Upper lobe of right lung (tissue), 1 donor: ENCODE data around the gene FREY1. TPM values are rescaled to one million over a fixed set of nuclear protein-coding genes. Genes with fewer than 3 reads are reported as not detected.

Experiments
- ATAC-seq: fragments of 200-7000 bp; cut with Tn5 transposase; one replicate; pipeline ENCODE4 v1.9.1; 2020; ENCODE audit warnings: mild to moderate bottlenecking, moderate library complexity
- DNase-seq: peaks from one replicate; pipeline ENCODE4 v3.0.0-alpha.2; 2020
- H3K27ac ChIP-seq: fragments of 200-600 bp; one replicate; pipeline ENCODE4 v1.8.0; 2022
- H3K27me3 ChIP-seq: fragments of 200-600 bp; one replicate; pipeline ENCODE4 v1.8.0; 2022; ENCODE audit warnings: mild to moderate bottlenecking
- H3K36me3 ChIP-seq: fragments of 200-600 bp; one replicate; pipeline ENCODE4 v1.8.0; 2022
- H3K4me1 ChIP-seq: fragments of 200-600 bp; one replicate; pipeline ENCODE4 v1.8.0; 2022
- H3K4me3 ChIP-seq: fragments of 200-600 bp; one replicate; pipeline ENCODE4 v1.8.0; 2022; ENCODE audit warnings: mild to moderate bottlenecking
- H3K9me3 ChIP-seq: fragments of 200-600 bp; one replicate; pipeline ENCODE4 v1.8.0; 2022
- CTCF ChIP-seq: fragments of 200-600 bp; IDR thresholded peaks from one replicate; pipeline ENCODE4 v1.8.0; 2022; ENCODE audit warnings: antibody characterized with exemption
- intact Hi-C: fragments of 100-400 bp; cut with DNase I; formaldehyde crosslinking; loops from one replicate; pipeline ENCODE4 v1.11.0; 2022
- total RNA-seq: library from RNA; stranded (reverse); fragmentation: NEBNext Ultra II Directional; extraction: Animal tissue kit (Norgen Biotek cat#: 25700); gene quantifications from one replicate; pipeline ENCODE4 v1.2.1, GENCODE V29; 2021
- donor health status: DM: no; HTN: yes; CAD: no; lungs with severe emphysema.

FREY1 gene
- total RNA-seq, 1 donor from 2014 or later = 0.75 TPM

DNA sequence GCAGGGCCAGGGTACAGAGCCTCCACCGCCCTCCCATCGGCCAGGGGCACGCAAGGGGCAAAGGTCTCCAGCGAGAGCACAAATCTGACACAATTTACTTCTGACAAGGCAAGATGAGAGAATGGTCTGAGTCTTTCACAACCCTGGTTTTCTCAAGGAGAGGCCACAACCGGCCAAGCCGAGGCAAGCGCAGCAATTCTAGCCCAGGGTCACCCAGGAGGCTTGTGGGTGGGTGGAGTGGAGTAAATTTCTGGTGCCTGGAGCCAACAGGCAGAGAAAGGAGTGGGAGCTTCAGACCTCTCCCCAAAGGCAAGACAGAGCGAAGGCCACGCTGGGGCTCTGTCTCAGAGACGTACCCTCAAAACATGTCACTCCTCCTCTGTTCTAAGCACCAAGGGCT is 24.7 kb upstream of the FREY1 start:
- intact Hi-C loops = no loop called here
- H3K4me1 ChIP-seq = peaks cover 10% of the 10 kb centered on the region
- no peak for ATAC-seq
- no peaks in the 10 kb centered on the region for H3K9me3 ChIP-seq
- TF ChIP-seq CTCF = no peak
- H3K4me3 ChIP-seq = no peak overlapping the region
- H3K36me3 ChIP-seq = peaks cover 49% of the 10 kb centered on the region
- H3K27me3 ChIP-seq = no peaks in the 10 kb centered on the region
- H3K27ac ChIP-seq = no peak overlapping the region
- DNase-seq = peak; percentile 54

DNA sequence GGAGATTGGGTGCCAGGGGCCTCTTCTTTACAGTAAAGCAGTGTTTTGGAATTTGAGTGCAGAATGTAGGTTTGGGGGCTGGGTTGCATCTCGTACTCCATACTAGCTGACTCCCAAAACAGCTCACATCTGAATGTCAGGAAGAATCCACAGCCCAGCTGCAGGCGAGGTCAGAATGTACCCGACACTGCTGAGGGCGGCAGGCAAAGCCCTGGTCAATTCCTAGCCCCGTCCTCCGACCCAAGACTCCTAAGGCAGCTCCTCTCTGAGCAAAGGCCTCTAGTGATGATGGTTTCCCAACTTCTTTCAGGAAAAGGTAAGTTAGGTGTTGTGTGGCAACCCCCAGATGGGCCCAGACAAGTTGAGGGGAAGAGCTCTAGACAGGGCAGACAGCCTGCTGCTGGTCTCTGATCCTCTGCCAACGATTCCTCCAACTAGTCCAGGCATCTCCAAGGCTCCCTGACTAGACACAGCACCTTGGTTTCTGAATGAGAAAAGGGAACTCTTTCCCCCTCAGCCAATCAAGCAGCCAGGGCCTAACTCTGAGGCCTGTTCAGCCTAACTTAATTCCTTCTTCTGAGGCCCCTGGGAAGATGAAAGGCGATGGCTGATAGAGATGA is 24.0 kb upstream of the FREY1 start:
- DNase-seq = peak; percentile 31
- TF ChIP-seq CTCF = no peak
- intact Hi-C loops = no loop called here

DNA sequence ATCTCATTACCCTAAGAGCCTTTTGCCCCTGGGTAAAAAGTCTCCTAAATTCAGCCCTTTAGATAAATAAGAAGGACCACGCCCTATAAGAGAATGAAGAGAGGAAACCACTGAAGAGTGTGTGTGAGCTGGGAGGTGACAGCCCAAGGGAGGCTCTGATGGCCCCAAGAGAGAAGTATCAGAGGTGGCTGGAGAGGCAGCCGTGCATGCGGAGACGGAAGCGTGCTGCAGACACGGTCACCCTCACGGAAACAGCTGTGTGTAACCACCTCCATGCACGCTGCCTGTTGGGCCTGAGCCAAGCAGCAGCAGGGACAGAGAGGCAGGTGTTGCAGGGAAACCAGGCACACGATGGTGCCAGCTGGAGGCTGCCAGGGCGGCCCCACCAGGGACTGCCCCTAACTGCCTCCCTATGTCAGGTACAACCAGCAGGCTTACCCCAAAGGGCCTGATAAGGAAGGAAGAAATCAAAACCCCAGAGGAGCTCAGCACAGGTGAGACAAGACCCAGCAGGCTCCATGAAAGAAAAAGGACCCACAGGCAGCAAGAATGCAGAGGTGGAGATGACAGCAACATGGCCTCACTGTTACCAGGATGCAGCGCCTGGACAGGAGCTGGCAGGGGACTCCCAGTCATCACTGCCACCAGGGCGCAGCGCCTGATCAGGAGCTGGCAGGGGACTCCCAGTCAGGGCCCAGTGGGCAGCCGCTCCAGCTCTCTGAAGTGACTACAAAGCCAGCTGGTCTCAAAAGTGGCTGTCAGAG is 23.1 kb upstream of the FREY1 start:
- ATAC-seq = peak; percentile 53
- TF ChIP-seq CTCF = no peak
- H3K4me1 ChIP-seq = peaks cover 10% of the 10 kb centered on the region
- H3K27me3 ChIP-seq = no peaks in the 10 kb centered on the region
- H3K27ac ChIP-seq = no peak overlapping the region
- no peak overlapping the region for H3K4me3 ChIP-seq
- DNase-seq = peak; percentile 73
- peaks cover 34% of the 10 kb centered on the region for H3K36me3 ChIP-seq
- no peaks in the 10 kb centered on the region for H3K9me3 ChIP-seq
- intact Hi-C loops = no loop called here

More for the DNA sequence above, 24.0 kb upstream of the FREY1 start:
- no peak for ATAC-seq
- H3K27ac ChIP-seq = no peak overlapping the region
- no peak overlapping the region for H3K4me3 ChIP-seq
- peaks cover 42% of the 10 kb centered on the region for H3K36me3 ChIP-seq
- peaks cover 10% of the 10 kb centered on the region for H3K4me1 ChIP-seq
- no peaks in the 10 kb centered on the region for H3K27me3 ChIP-seq
- H3K9me3 ChIP-seq = no peaks in the 10 kb centered on the region

GRCh38 chr11:45929486-45930030 is 22.5 kb upstream of the FREY1 start:
- H3K9me3 ChIP-seq = no peaks in the 10 kb centered on the region
- H3K27ac ChIP-seq = no peak overlapping the region
- intact Hi-C loops = no loop called here
- H3K27me3 ChIP-seq = no peaks in the 10 kb centered on the region
- peak; percentile 46 for DNase-seq
- TF ChIP-seq CTCF = no peak
- peak; percentile 2 for ATAC-seq
- peaks cover 27% of the 10 kb centered on the region for H3K36me3 ChIP-seq
- H3K4me1 ChIP-seq = peaks cover 10% of the 10 kb centered on the region
- no peak overlapping the region for H3K4me3 ChIP-seq

DNA sequence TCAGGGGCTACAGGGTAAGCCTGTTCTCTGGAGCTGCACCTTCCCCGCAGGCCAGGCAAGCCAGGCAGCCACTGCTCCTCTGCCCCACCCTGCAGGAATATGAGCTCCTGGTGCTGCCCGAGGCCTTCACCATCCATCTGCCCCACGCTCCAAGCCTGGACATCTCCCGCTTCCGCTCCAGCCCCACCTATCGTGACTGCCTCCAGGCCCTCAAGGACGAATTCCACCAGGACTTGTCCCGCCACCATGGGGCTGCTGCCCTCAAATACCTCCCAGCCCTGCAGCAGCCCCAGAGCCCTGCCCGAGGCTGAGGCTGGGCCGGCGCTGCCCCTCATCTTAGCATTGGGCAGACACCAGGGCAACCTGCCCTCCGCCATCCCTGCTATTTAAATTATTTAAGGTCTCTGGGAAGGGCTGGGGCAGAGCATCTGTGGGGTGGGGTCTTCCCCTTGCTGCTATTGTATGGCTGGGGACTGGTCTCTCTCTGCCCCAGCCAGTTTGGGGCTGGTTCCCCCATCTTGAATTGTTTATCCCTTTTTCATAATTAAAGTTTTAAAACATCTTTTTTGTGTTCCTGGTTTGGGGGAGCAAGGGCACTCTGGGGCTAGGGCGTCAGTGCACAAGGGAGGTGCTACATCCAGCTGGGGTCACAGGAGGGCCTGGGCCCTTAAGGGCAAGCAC is 21.6 kb upstream of the FREY1 start:
- Histone ChIP-seq H3K4me1 (peaks cover 10% of the 10 kb centered on the region), H3K4me3 (no peak overlapping the region), H3K36me3 (peaks cover 18% of the 10 kb centered on the region), H3K27ac (no peak overlapping the region), H3K27me3 (no peaks in the 10 kb centered on the region), H3K9me3 (no peaks in the 10 kb centered on the region)
- DNase-seq (peak; percentile 53), ATAC-seq (no peak)
- intact Hi-C loops = no loop called here
- no peak for TF ChIP-seq CTCF
